HepG2 (cell line): ENCODE results near the gene NDUFB7. TPM values are rescaled to one million over a fixed set of nuclear protein-coding genes. Genes with fewer than 3 reads are reported as not detected.

Experiments used
- AGO2 ChIP-seq: fragments of 200-400 bp; formaldehyde crosslinking; optimal IDR thresholded peaks from 2 replicates; pipeline ENCODE3; 2017; ENCODE audit warnings: mild to moderate bottlenecking, low read depth, low read length, moderate library complexity
- DNMT1 ChIP-seq: sonication (generic); formaldehyde crosslinking; IDR thresholded peaks from 2 replicates; pipeline ENCODE4 v1.5.1; 2020; ENCODE audit warnings: mild to moderate bottlenecking, missing genetic modification reagents
- EEA1 ChIP-seq: sonication (generic); formaldehyde crosslinking; IDR thresholded peaks from 2 replicates; pipeline ENCODE4 v1.5.1; 2020; ENCODE audit warnings: mild to moderate bottlenecking, missing genetic modification reagents, borderline replicate concordance
- KDM5A ChIP-seq: fragments of 200-600 bp; sonication (generic); IDR thresholded peaks from 2 replicates; pipeline ENCODE4 v1.7.0; 2018; ENCODE audit warnings: antibody characterized with exemption, mild to moderate bottlenecking, low read length, borderline replicate concordance
- MED1 ChIP-seq: sonication (generic); formaldehyde crosslinking; IDR thresholded peaks from 2 replicates; pipeline ENCODE4 v1.4.0; 2020; ENCODE audit warnings: missing genetic modification reagents
- PHF5A ChIP-seq: IDR thresholded peaks from one replicate; pipeline ENCODE4 v1.6.1; 2018; ENCODE audit warnings: low read depth, missing genetic modification reagents; ENCODE audit not compliant: unreplicated experiment
- RELA ChIP-seq: sonication (generic); formaldehyde crosslinking; IDR thresholded peaks from 2 replicates; pipeline ENCODE4 v1.4.0; 2020; ENCODE audit warnings: missing genetic modification reagents
- RXRB ChIP-seq: IDR thresholded peaks from 2 replicates; pipeline ENCODE4 v1.6.1; 2016; ENCODE audit warnings: borderline replicate concordance, missing genetic modification reagents, missing compliant biosample characterization
- SRSF9 ChIP-seq: fragments of 200-400 bp; formaldehyde crosslinking; IDR thresholded peaks from 2 replicates; pipeline ENCODE4 v1.6.1; 2018; ENCODE audit warnings: borderline replicate concordance, mild to moderate bottlenecking, low read depth, low read length; ENCODE audit not compliant: insufficient read depth, poor library complexity, severe bottlenecking
- ZBTB38 ChIP-seq: sonication (generic); formaldehyde crosslinking; IDR thresholded peaks from 2 replicates; pipeline ENCODE4 v1.5.1; 2020; ENCODE audit warnings: mild to moderate bottlenecking, missing genetic modification reagents
- ZFYVE20 ChIP-seq: sonication (generic); formaldehyde crosslinking; IDR thresholded peaks from 2 replicates; pipeline ENCODE4 v1.8.0; 2023; ENCODE audit warnings: low read depth, mild to moderate bottlenecking, moderate library complexity, missing genetic modification reagents, borderline replicate concordance
- ZGPAT ChIP-seq: IDR thresholded peaks from 2 replicates; pipeline ENCODE4 v1.6.1; 2016; ENCODE audit warnings: mild to moderate bottlenecking
- polyA plus RNA-seq, 8 experiments: library from polyadenylated mRNA; depleted of rRNA in 3 of 8; stranded (reverse) in 7 of 8; unstranded in 1 of 8; fragments of >200 nt; fragmentation: Illumina TruSeq in 4 of 8; extraction: Trizol in 4 of 8; gene quantifications; 2 replicates each; pipeline versions ENCODE4 v1.2.1 to v1.2.3, GENCODE V29; 2011 to 2016; ENCODE audit warnings: low read depth in 4 of 8, missing spikeins in 1 of 8, mixed read lengths in 1 of 8; ENCODE audit not compliant: insufficient read depth in 1 of 8
- total RNA-seq, 5 experiments: library from RNA; depleted of rRNA; stranded (reverse); fragments of >200 nt; fragmentation: Illumina TruSeq; extraction: Trizol; gene quantifications; 2 replicates each; pipeline ENCODE4 v1.2.3, GENCODE V29; 2016; ENCODE audit warnings: low read depth in 1 of 5

Gene NDUFB7
- total and polyA plus RNA-seq, 2 of the 13 experiments (the other 11 are each of a cell fraction or from before 2014, with no cell fraction given), result 156 to 198 TPM

DNA sequence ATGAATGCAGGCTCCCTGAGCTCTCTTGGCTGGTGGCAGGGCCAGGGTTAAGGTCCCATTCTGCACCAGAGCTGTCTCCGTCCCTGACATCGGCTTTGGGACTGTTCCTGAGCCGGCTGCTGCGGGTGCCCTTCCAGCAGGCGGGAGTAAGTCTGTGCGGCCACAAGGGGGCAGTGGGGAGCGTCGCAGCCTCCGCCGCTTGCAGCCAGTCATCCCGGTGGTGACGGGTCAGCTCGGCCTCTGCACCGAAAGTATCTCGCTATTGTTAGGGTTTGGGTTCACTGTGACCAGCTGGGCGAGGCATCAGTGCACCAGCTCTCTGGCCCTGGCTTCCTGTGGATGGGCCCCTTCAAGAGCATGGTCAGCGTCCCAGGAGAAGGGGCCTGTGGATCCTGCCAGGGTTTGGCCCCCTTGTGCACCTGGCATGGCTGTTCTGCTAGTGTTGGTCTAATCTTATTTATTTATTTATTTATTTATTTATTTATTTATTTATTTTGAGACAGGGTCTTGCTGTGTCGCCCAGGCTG is 15.1 kb downstream of the NDUFB7 start (continued):
- TF ChIP-seq ZFYVE20 (CRISPR knock-in tag), result no peak
- peak; percentile 49 for TF ChIP-seq AGO2
- TF ChIP-seq DNMT1 (CRISPR knock-in tag), result 0 out of 2 replicates have a peak, but pooled peaks have one; percentile 52
- peak; percentile 63; the same call in 1 of the 2 replicates for TF ChIP-seq ZBTB38 (CRISPR knock-in tag)
- TF ChIP-seq ZGPAT, result 0 out of 2 replicates have a peak, but pooled peaks have one; percentile 45
- TF ChIP-seq RXRB (CRISPR knock-in tag), result peak; percentile 59; the same call in 1 of the 2 replicates
- no peak for TF ChIP-seq KDM5A
- 0 out of 2 replicates have a peak, but pooled peaks have one; percentile 60 for TF ChIP-seq RELA (CRISPR knock-in tag)
- TF ChIP-seq PHF5A, result no peak
- TF ChIP-seq EEA1, result no peak
- TF ChIP-seq MED1 (CRISPR knock-in tag), result 0 out of 2 replicates have a peak, but pooled peaks have one; percentile 24
- TF ChIP-seq SRSF9, result no peak
